Ovary (tissue), 3 donors: ENCODE results near the gene XXYLT1.

Experiments used
- EP300 ChIP-seq: sonication (generic); formaldehyde crosslinking; IDR thresholded peaks from one replicate; pipeline ENCODE4 v1.6.1; 2017; ENCODE audit warnings: antibody characterized with exemption
- POLR2A ChIP-seq: fragments of 450-650 bp; IDR thresholded peaks from one replicate; pipeline ENCODE4 v1.6.1; 2017; ENCODE audit warnings: antibody characterized with exemption, mild to moderate bottlenecking, moderate library complexity
- TF ChIP-seq, protein P1 (sequence below), 3 donors: fragments of 450-650 bp in 2 of 3; fragments of 200-600 bp in 1 of 3; IDR thresholded peaks; one replicate each; pipeline versions ENCODE4 v1.5.1 to v1.8.0; 2016 to 2022; ENCODE audit warnings: antibody characterized with exemption in 3 of 3, mild to moderate bottlenecking in 1 of 3
- donor health status: DM: no; HTN: no; CAD: no.

DNA sequence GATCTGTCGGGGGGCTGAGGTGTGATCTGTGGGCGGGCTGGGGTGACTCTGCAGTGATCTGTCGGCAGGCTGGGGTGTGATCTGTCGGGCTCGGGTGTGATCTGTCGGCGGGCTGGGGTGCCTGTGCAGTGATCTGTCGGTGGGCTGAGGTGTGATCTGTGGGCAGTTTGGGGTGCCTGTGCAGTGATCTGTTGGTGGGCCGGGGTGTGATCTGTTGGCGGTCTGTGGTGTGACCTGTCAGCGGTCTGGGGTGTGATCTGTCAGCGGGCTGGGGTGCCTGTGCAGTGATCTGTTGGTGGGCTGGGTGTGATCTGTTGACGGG lies 205.1 kb downstream of the XXYLT1 start:
- TF ChIP-seq POLR2A (no peak), EP300 (no peak)
- TF ChIP-seq, protein P1, sequence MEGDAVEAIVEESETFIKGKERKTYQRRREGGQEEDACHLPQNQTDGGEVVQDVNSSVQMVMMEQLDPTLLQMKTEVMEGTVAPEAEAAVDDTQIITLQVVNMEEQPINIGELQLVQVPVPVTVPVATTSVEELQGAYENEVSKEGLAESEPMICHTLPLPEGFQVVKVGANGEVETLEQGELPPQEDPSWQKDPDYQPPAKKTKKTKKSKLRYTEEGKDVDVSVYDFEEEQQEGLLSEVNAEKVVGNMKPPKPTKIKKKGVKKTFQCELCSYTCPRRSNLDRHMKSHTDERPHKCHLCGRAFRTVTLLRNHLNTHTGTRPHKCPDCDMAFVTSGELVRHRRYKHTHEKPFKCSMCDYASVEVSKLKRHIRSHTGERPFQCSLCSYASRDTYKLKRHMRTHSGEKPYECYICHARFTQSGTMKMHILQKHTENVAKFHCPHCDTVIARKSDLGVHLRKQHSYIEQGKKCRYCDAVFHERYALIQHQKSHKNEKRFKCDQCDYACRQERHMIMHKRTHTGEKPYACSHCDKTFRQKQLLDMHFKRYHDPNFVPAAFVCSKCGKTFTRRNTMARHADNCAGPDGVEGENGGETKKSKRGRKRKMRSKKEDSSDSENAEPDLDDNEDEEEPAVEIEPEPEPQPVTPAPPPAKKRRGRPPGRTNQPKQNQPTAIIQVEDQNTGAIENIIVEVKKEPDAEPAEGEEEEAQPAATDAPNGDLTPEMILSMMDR (IDR thresholded peaks at IDR 0.05): no peak
